GM21723 (cell line): ENCODE data around the gene HAUS1.

Experiments
- ATAC-seq: cut with Tn5 transposase; IDR thresholded peaks from one replicate; pipeline ENCODE4 v1.9.1; 2021; ENCODE audit warnings: mild to moderate bottlenecking, moderate library complexity; ENCODE audit not compliant: unreplicated experiment

Gene HAUS1

GRCh38 chr18:46104128-46104911 is at the start of gene HAUS1:
Gene HAUS1 (plus strand): TSS chr18:46104385. CDS start chr18:46104412, 27 bp downstream.
- peak; percentile 93 for ATAC-seq

GRCh38 chr18:46054956-46055837 is 49.0 kb upstream of the HAUS1 start:
- ATAC-seq: peak; percentile 68

GRCh38 chr18:46055838-46056230 is 48.4 kb upstream of the HAUS1 start:
- ATAC-seq: no peak

- no peak for ATAC-seq
These were observed 43.8 kb upstream of the HAUS1 start for GRCh38 chr18:46060359-46060841.

GRCh38 chr18:46061387-46061786 is 42.8 kb upstream of the HAUS1 start:
- no peak for ATAC-seq

GRCh38 chr18:46061796-46062195 is 42.4 kb upstream of the HAUS1 start:
- no peak for ATAC-seq

- ATAC-seq: no peak
These were observed 41.4 kb upstream of the HAUS1 start for GRCh38 chr18:46062781-46063180.

GRCh38 chr18:46067438-46068007 is 36.7 kb upstream of the HAUS1 start:
- no peak for ATAC-seq

- ATAC-seq: no peak
These were observed 35.4 kb upstream of the HAUS1 start for GRCh38 chr18:46068763-46069162.

- ATAC-seq: no peak
These were observed 34.7 kb upstream of the HAUS1 start for GRCh38 chr18:46069524-46069923.

- ATAC-seq: no peak
These were observed 34.0 kb upstream of the HAUS1 start for GRCh38 chr18:46070232-46070631.

- no peak for ATAC-seq
These were observed 33.2 kb upstream of the HAUS1 start for GRCh38 chr18:46070815-46071652.

GRCh38 chr18:46071653-46072375 is 32.4 kb upstream of the HAUS1 start, which contains the start of gene PSTPIP2:
Gene PSTPIP2 (minus strand): TSS chr18:46072260. CDS start chr18:46072188, 72 bp downstream.
- ATAC-seq: peak; percentile 58

GRCh38 chr18:46072376-46072867 is 31.8 kb upstream of the HAUS1 start:
- ATAC-seq: no peak

GRCh38 chr18:46072959-46073358 is 31.2 kb upstream of the HAUS1 start:
- no peak for ATAC-seq

GRCh38 chr18:46073474-46074331 is 30.5 kb upstream of the HAUS1 start:
- peak; percentile 34 for ATAC-seq

- ATAC-seq: no peak
These were observed 24.8 kb upstream of the HAUS1 start for GRCh38 chr18:46079336-46079735.

- ATAC-seq: no peak
These were observed 24.0 kb upstream of the HAUS1 start for GRCh38 chr18:46080156-46080555.

GRCh38 chr18:46084431-46084830 is 19.8 kb upstream of the HAUS1 start:
- no peak for ATAC-seq
